ENCODE measurements around the gene STK40. TPM values are rescaled to one million over a fixed set of nuclear protein-coding genes. Genes with fewer than 3 reads are reported as not detected.

Gene STK40
- total and polyA plus RNA-seq, 9 of the 15 experiments (the other 6 are each of a cell fraction or from before 2014, with no cell fraction given), result 0.69 to 94.3 (median 39.1) TPM

GRCh38 chr1:36400825-36401601 lies 15.3 kb upstream of the STK40 start (continued):
- TF ChIP-seq PYGO2 (tag; IDR thresholded peaks at IDR 0.05) (no peak), GATAD2A (IDR thresholded peaks at IDR 0.05) (no peak), EGR1 (conservative IDR thresholded peaks at IDR 0.05) (peak; percentile 70), POLR2AphosphoS5 (IDR thresholded peaks at IDR 0.05; ENCODE audit: control insufficient read depth, insufficient read depth, low read depth, low read length) (peak; percentile 77; the same call in 1 of the 2 replicates), ZBTB11 (CRISPR knock-in tag; IDR thresholded peaks at IDR 0.05) (peak in 2 of 3 experiments; percentile 87 to 99; a peak in 4 of 6 replicates), NEUROD1 (IDR thresholded peaks at IDR 0.05; ENCODE audit: borderline replicate concordance, low read depth, low read length, partially characterized antibody) (peak; percentile 55), SMARCE1 (IDR thresholded peaks at IDR 0.05) (0 out of 2 replicates have a peak, but pooled peaks have one; percentile 41), E2F6 (IDR thresholded peaks at IDR 0.05; ENCODE audit: borderline replicate concordance in 1 of 2, extremely low read depth in 1 of 2, insufficient read depth in 1 of 2, insufficient read length in 1 of 2, low read depth in 1 of 2, low read length in 1 of 2, poor library complexity in 1 of 2, severe bottlenecking in 1 of 2) (peak; percentile 5 to 41), YBX1 (IDR thresholded peaks at IDR 0.05) (no peak), BRF1 (IDR thresholded peaks at IDR 0.05; ENCODE audit: borderline replicate concordance, extremely low read depth, insufficient read length) (no peak), ERF (CRISPR knock-in tag; IDR thresholded peaks at IDR 0.05) (no peak), MAFF (IDR thresholded peaks at IDR 0.05; ENCODE audit: low read length) (no peak), NR2C1 (IDR thresholded peaks at IDR 0.05) (0 out of 2 replicates have a peak, but pooled peaks have one; percentile 15), NR2C1 (tag; IDR thresholded peaks at IDR 0.05) (no peak), ZNF75A (CRISPR knock-in tag; IDR thresholded peaks at IDR 0.05) (no peak), C11orf30 (IDR thresholded peaks at IDR 0.05; ENCODE audit: low read depth) (peak; percentile 41; the same call in 1 of the 2 replicates), ZFX (CRISPR knock-in tag; IDR thresholded peaks at IDR 0.05) (0 out of 2 replicates have a peak, but pooled peaks have one; percentile 30), STAT5B (CRISPR knock-in tag; IDR thresholded peaks at IDR 0.05) (no peak), DPF2 (IDR thresholded peaks at IDR 0.05) (peak; percentile 59; the same call in 1 of the 2 replicates), TBP (optimal IDR thresholded peaks at IDR 0.05; ENCODE audit: low read depth, low read length) (peak; percentile 61), NFRKB (IDR thresholded peaks at IDR 0.05; ENCODE audit: low read depth) (peak; percentile 79), MCM3 (IDR thresholded peaks at IDR 0.05) (no peak), TOE1 (IDR thresholded peaks at IDR 0.05; ENCODE audit: borderline replicate concordance) (peak; percentile 75; the same call in 1 of the 2 replicates), TOE1 (CRISPR knock-in tag; IDR thresholded peaks at IDR 0.05; ENCODE audit: borderline replicate concordance, low read depth) (no peak), NR1H2 (CRISPR knock-in tag; IDR thresholded peaks at IDR 0.05) (no peak), EWSR1 (IDR thresholded peaks at IDR 0.05; ENCODE audit: borderline replicate concordance, low read depth, partially characterized antibody) (no peak)
